GM23338 (cell line): ENCODE results near the gene RHCG. TPM values are rescaled to one million over a fixed set of nuclear protein-coding genes. Genes with fewer than 3 reads are reported as not detected.
A peak's percentile ranks its signal among the peaks of the same experiment; 100 is the strongest.

Experiments used
- ATAC-seq: fragments of 200-7000 bp; cut with Tn5 transposase; 3 replicates; pipeline ENCODE4 v1.9.1; 2020
- DNase-seq: peaks from one replicate; pipeline ENCODE4 v3.0.0-alpha.2; 2015; ENCODE audit warnings: low spot score
- H2AFZ ChIP-seq: fragments of 200-600 bp; sonication (generic); 2 replicates; pipeline ENCODE4 v1.8.0; 2016; ENCODE audit warnings: antibody characterized with exemption, mild to moderate bottlenecking, moderate library complexity
- H3F3A ChIP-seq: fragments of 200-600 bp; sonication (generic); replicated peaks from 2 replicates; pipeline ENCODE4 v1.8.0; 2017; ENCODE audit warnings: antibody characterized with exemption, mixed run types, low read depth
- H3K27ac ChIP-seq: fragments of 200-600 bp; sonication (generic); 2 replicates; pipeline ENCODE4 v1.6.1; 2016; ENCODE audit warnings: low read depth
- H3K27me3 ChIP-seq: fragments of 200-600 bp; sonication (generic); 2 replicates; pipeline ENCODE4 v1.8.0; 2016; ENCODE audit warnings: mild to moderate bottlenecking, mixed run types, moderate library complexity; ENCODE audit not compliant: insufficient read depth
- H3K36me3 ChIP-seq: fragments of 200-600 bp; sonication (generic); 2 replicates; pipeline ENCODE4 v1.8.0; 2016; ENCODE audit warnings: mild to moderate bottlenecking; ENCODE audit not compliant: insufficient read depth
- H3K4me1 ChIP-seq: fragments of 200-600 bp; sonication (generic); 2 replicates; pipeline ENCODE4 v1.8.0; 2016; ENCODE audit warnings: mild to moderate bottlenecking, moderate library complexity; ENCODE audit not compliant: insufficient read depth
- H3K4me2 ChIP-seq: fragments of 200-600 bp; sonication (generic); 2 replicates; pipeline ENCODE4 v1.7.1; 2017; ENCODE audit warnings: mixed run types
- H3K4me3 ChIP-seq: fragments of 200-600 bp; sonication (generic); 2 replicates; pipeline ENCODE4 v1.6.1; 2016; ENCODE audit warnings: mixed run types
- H3K79me2 ChIP-seq: fragments of 200-600 bp; sonication (generic); replicated peaks from 2 replicates; pipeline ENCODE4 v1.8.0; 2017; ENCODE audit warnings: mild to moderate bottlenecking; ENCODE audit not compliant: insufficient read depth
- H3K9me2 ChIP-seq: fragments of 200-600 bp; sonication (generic); 2 replicates; pipeline ENCODE4 v1.8.0; 2017; ENCODE audit not compliant: insufficient read depth
- H4K20me1 ChIP-seq: fragments of 200-600 bp; sonication (generic); replicated peaks from 2 replicates; pipeline ENCODE4 v1.8.0; 2017; ENCODE audit warnings: mild to moderate bottlenecking; ENCODE audit not compliant: insufficient read depth
- H3K27ac Mint-ChIP-seq: 2 replicates; pipeline ENCODE4 v1.8.0; 2020; ENCODE audit warnings: inconsistent platforms, mild to moderate bottlenecking, moderate library complexity, mixed read lengths
- H3K27me3 Mint-ChIP-seq: 3 replicates; pipeline ENCODE4 v1.8.0; 2022; ENCODE audit warnings: low read depth, mild to moderate bottlenecking, moderate library complexity, mixed read lengths, inconsistent platforms; ENCODE audit not compliant: insufficient read depth, poor library complexity
- H3K36me3 Mint-ChIP-seq: 3 replicates; pipeline ENCODE4 v1.8.0; 2021; ENCODE audit warnings: low read depth, mild to moderate bottlenecking, inconsistent platforms, moderate library complexity, mixed read lengths
- H3K4me1 Mint-ChIP-seq: 3 replicates; pipeline ENCODE4 v1.8.0; 2020; ENCODE audit warnings: mild to moderate bottlenecking, inconsistent platforms, mixed read lengths
- H3K4me3 Mint-ChIP-seq: 3 replicates; pipeline ENCODE4 v1.8.0; 2021; ENCODE audit warnings: moderate library complexity, mild to moderate bottlenecking, inconsistent platforms, mixed read lengths
- H3K9me3 Mint-ChIP-seq: 3 replicates; pipeline ENCODE4 v1.8.0; 2020; ENCODE audit warnings: moderate library complexity, mild to moderate bottlenecking, inconsistent platforms, mixed read lengths
- CREB1 ChIP-seq: fragments of 250-450 bp; sonication (Bioruptor Pico); IDR thresholded peaks from 2 replicates; pipeline ENCODE4 v1.5.0; 2020; ENCODE audit warnings: low read depth, mild to moderate bottlenecking, moderate library complexity
- CTCF ChIP-seq, 2 experiments: fragments of 200-600 bp in 1 of 2; sonication (generic) in 1 of 2; conservative IDR thresholded peaks; 2 replicates each; pipeline versions ENCODE4 v1.5.1 to v1.6.1; 2016 to 2017; ENCODE audit warnings: antibody characterized with exemption in 2 of 2, low read depth in 2 of 2, mild to moderate bottlenecking in 2 of 2, moderate library complexity in 1 of 2
- EZH2 ChIP-seq: fragments of 200-600 bp; sonication (generic); IDR thresholded peaks from one replicate; pipeline ENCODE4 v1.8.0; 2017; ENCODE audit warnings: antibody characterized with exemption, mild to moderate bottlenecking, low read depth; ENCODE audit not compliant: unreplicated experiment
- EZH2phosphoT487 ChIP-seq: fragments of 200-600 bp; sonication (generic); IDR thresholded peaks from one replicate; pipeline ENCODE4 v1.8.1; 2018; ENCODE audit warnings: antibody characterized with exemption; ENCODE audit not compliant: unreplicated experiment
- STAT1 ChIP-seq: IDR thresholded peaks from one replicate; pipeline ENCODE4 v1.6.1; 2016; ENCODE audit warnings: antibody characterized with exemption; ENCODE audit not compliant: unreplicated experiment
- ZNF331 ChIP-seq: fragments of 250-450 bp; sonication (Bioruptor Pico); IDR thresholded peaks from 2 replicates; pipeline ENCODE4 v1.5.0; 2020; ENCODE audit warnings: low read depth, mild to moderate bottlenecking, moderate library complexity
- ZNF462 ChIP-seq: fragments of 250-450 bp; sonication (Bioruptor Pico); IDR thresholded peaks from 2 replicates; pipeline ENCODE4 v1.5.0; 2020; ENCODE audit warnings: mild to moderate bottlenecking, moderate library complexity
- long read RNA-seq: library from polyadenylated mRNA; unstranded; transcript quantifications from one replicate; pipeline ENCODE4 v2.0.0, GENCODE V29; 2020; ENCODE audit not compliant: unreplicated experiment
- polyA plus RNA-seq: library from polyadenylated mRNA; unstranded; fragments of >200 nt; fragmentation: Nextera tagmentation; extraction: Ambion mirVana; gene quantifications from 2 replicates; pipeline ENCODE4 v1.2.1, GENCODE V29; 2016
- total RNA-seq: library from RNA; depleted of rRNA; stranded (reverse); fragments of >200 nt; shearing (Covaris generic); gene quantifications from 2 replicates; pipeline ENCODE4 v1.2.3, GENCODE V29; 2014; rRNA removed

The RHCG gene
- total RNA-seq (0.63 TPM in 1 of 2 replicates, not detected in the other), polyA plus RNA-seq (0.21 and 0.35 TPM in 2 replicates)
- long read RNA-seq, result 0 reads

- H3K4me1 ChIP-seq, result peaks cover 3% of the 10 kb centered on the region; the same call in 1 of the 2 replicates
- ATAC-seq, result peak; percentile 91
- H3K36me3 Mint-ChIP-seq, result no peaks in the 10 kb centered on the region
- no peaks in the 10 kb centered on the region for H3K36me3 ChIP-seq
- no peaks in the 10 kb centered on the region for H4K20me1 ChIP-seq
- peaks cover 33% of the 10 kb centered on the region for H3K27me3 ChIP-seq
- H3K27me3 Mint-ChIP-seq, result peaks cover 16% of the 10 kb centered on the region
- H3K4me3 Mint-ChIP-seq, result peak within 1 kb of the TSS; percentile 74
- no peaks in the 10 kb centered on the region for H3K79me2 ChIP-seq
- H3K4me1 Mint-ChIP-seq, result no peaks in the 10 kb centered on the region
- TF ChIP-seq EZH2phosphoT487 (no peak), ZNF331 (CRISPR knock-in tag) (no peak), CREB1 (CRISPR knock-in tag) (peak; percentile 38; the same call in 1 of the 2 replicates), STAT1 (no peak), CTCF (conservative IDR thresholded peaks at IDR 0.05; ENCODE audit: low read depth in 2 of 2) (peak; percentile 64 to 76)
- H3K27ac ChIP-seq, result no peak within 1 kb of the TSS
- peak within 1 kb of the TSS; percentile 87 for H2AFZ ChIP-seq
- H3K4me2 ChIP-seq, result peak within 1 kb of the TSS; percentile 83
- H3K27ac Mint-ChIP-seq, result no peak within 1 kb of the TSS
- no peaks in the 10 kb centered on the region for H3K9me2 ChIP-seq
- no peaks in the 10 kb centered on the region for H3K9me3 Mint-ChIP-seq
- peak; percentile 96 for DNase-seq
- peak within 1 kb of the TSS; percentile 58 for H3K4me3 ChIP-seq
- no peaks in the 10 kb centered on the region for H3F3A ChIP-seq
Measured at GRCh38 chr15:89496155-89497098, at the start of gene RHCG. Gene RHCG (minus strand): TSS chr15:89496583. CDS start chr15:89496544, 39 bp downstream.

DNA sequence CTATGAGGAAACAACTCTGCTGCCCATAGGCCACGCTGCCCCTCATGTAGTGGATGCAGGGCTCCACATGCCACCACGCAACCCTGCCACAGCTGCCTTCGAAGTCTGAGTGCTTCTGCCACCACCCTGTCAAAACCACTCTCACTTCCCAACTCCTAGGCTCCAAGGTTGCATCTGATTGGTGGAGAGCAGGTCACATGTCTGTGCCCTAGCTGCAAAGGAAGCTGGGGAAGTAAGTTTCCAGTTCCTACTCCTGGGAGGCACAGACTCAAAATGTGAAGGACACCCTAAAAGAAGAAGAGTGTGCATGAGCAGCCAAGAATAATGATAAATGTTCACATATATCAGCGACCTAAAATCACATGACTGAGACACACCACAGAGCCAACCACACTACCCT lies 47.0 kb upstream of the RHCG start:
- no peak overlapping the region for H3K27ac Mint-ChIP-seq
- Histone ChIP-seq H3K4me1 (no peaks in the 10 kb centered on the region), H3K79me2 (no peaks in the 10 kb centered on the region), H3K4me3 (no peak overlapping the region), H2AFZ (0 out of 2 replicates have a peak overlapping the region, but pooled peaks have one; percentile 10), H3K36me3 (no peaks in the 10 kb centered on the region), H3K27ac (no peak overlapping the region), H3F3A (no peaks in the 10 kb centered on the region), H3K9me2 (no peaks in the 10 kb centered on the region), H4K20me1 (no peaks in the 10 kb centered on the region; the same call in 1 of the 2 replicates), H3K27me3 (no peaks in the 10 kb centered on the region), H3K4me2 (no peak overlapping the region)
- no peak for TF ChIP-seq ZNF462 (CRISPR knock-in tag)
- TF ChIP-seq EZH2, result no peak
- no peak for TF ChIP-seq CREB1 (CRISPR knock-in tag)
- no peak for ATAC-seq
- no peak overlapping the region for H3K4me3 Mint-ChIP-seq
- peaks cover 2% of the 10 kb centered on the region for H3K27me3 Mint-ChIP-seq
- peaks cover 2% of the 10 kb centered on the region; the same call in 1 of the 3 replicates for H3K9me3 Mint-ChIP-seq
- no peaks in the 10 kb centered on the region for H3K36me3 Mint-ChIP-seq
- H3K4me1 Mint-ChIP-seq, result no peaks in the 10 kb centered on the region
- DNase-seq, result no peak
